Ishikawa (cell line): ENCODE data around the gene DAZAP1.

Experiments
- CEBPB ChIP-seq: IDR thresholded peaks from 2 replicates; pipeline ENCODE4 v1.6.1; 2012
- CREB1 ChIP-seq: IDR thresholded peaks from 2 replicates; pipeline ENCODE4 v1.6.1; 2012; ENCODE audit warnings: low read depth
- EP300 ChIP-seq: IDR thresholded peaks from 2 replicates; pipeline ENCODE4 v1.6.1; 2012; ENCODE audit warnings: borderline replicate concordance
- TCF12 ChIP-seq: IDR thresholded peaks from 2 replicates; pipeline ENCODE4 v1.6.1; 2012; ENCODE audit warnings: low read depth
- TF ChIP-seq, protein P1 (sequence below): IDR thresholded peaks from 2 replicates; pipeline ENCODE4 v1.6.1; 2012

DNA sequence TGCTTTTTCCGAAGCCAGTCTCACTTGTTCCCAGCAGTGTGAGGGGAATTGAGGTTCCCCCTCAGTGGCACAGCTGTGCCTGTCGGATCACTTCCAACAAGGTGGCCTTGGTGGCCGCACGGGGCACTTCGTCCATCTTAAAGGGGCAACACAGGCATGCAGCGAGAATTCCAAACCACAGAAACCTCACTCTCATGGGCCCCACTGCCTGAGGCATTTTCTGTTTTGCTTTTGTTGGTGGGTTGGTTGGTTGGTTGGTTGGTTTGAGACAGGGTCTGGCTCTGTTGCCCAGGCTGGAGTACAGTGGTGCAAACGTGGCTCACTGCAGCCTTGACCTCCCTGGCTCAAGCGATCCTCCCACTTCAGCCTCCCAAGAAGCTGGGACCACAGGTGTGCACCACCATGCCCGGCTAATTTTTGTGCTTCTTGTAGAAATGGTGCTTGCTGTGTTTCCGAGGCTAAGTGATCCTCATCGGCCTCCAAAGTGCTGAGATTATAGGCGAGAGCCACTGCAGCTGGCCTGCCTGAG is 27.4 kb upstream of the DAZAP1 start:
- TF ChIP-seq EP300 (no peak), CREB1 (no peak), CEBPB (no peak), TCF12 (no peak)
- TF ChIP-seq, protein P1, sequence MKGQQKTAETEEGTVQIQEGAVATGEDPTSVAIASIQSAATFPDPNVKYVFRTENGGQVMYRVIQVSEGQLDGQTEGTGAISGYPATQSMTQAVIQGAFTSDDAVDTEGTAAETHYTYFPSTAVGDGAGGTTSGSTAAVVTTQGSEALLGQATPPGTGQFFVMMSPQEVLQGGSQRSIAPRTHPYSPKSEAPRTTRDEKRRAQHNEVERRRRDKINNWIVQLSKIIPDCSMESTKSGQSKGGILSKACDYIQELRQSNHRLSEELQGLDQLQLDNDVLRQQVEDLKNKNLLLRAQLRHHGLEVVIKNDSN = no peak
